ENCODE data around the gene DNMT3A. TPM values are rescaled to one million over a fixed set of nuclear protein-coding genes. Genes with fewer than 3 reads are reported as not detected.

Gene DNMT3A
- total and polyA plus RNA-seq, 2 of the 8 experiments (the other 6 are each of a cell fraction or from before 2014, with no cell fraction given): 33.6 to 178 TPM

GRCh38 chr2:25347846-25348245 is 6.1 kb upstream of the DNMT3A start:
- Histone ChIP-seq H4K91ac (replicated peaks; ENCODE audit: insufficient read length, low read length) (no peak overlapping the region), H4K20me1 (replicated peaks in 1 of 2; ENCODE audit: control insufficient read depth in 1 of 2, insufficient read depth in 2 of 2, low read length in 2 of 2) (no peaks in the 10 kb centered on the region), H3K9me3 (ENCODE audit: insufficient read depth in 2 of 2, low read depth in 1 of 2, low read length in 1 of 2) (no peaks in the 10 kb centered on the region), H3K9ac (replicated peaks in 1 of 4; ENCODE audit: extremely low read depth in 1 of 4, low read depth in 3 of 4, low read length in 3 of 4) (no peak overlapping the region), H3K36me3 (ENCODE audit: control insufficient read depth in 2 of 4, insufficient read depth in 4 of 4, low read length in 3 of 4) (no peaks in the 10 kb centered on the region), H2BK120ac (replicated peaks; ENCODE audit: low read depth, low read length) (no peak overlapping the region), H3K18ac (ENCODE audit: extremely low read depth, low read length) (no peak overlapping the region), H3K79me1 (ENCODE audit: low read depth, low read length) (no peaks in the 10 kb centered on the region), H4K8ac (ENCODE audit: extremely low read depth, insufficient read depth, low read length) (no peak overlapping the region), H2BK5ac (ENCODE audit: low read depth, low read length) (no peak overlapping the region), H2AK5ac (ENCODE audit: low read depth, low read length) (no peak overlapping the region), H3K4me1 (replicated peaks in 1 of 4; ENCODE audit: control insufficient read depth in 3 of 4, insufficient read depth in 4 of 4, low read length in 3 of 4) (peaks cover 0 to 6% (median under 1%) of the 10 kb centered on the region in 4 experiments; a peak in 2 of 7 replicates), H3K23me2 (ENCODE audit: low read depth, low read length) (no peaks in the 10 kb centered on the region), H3K14ac (ENCODE audit: insufficient read length) (no peak overlapping the region), H4K5ac (ENCODE audit: insufficient read length, low read depth, low read length) (no peak overlapping the region), H2BK12ac (ENCODE audit: low read depth, low read length) (no peak overlapping the region), H3K27me3 (replicated peaks in 1 of 4; ENCODE audit: control insufficient read depth in 3 of 4, extremely low read depth in 1 of 4, insufficient read depth in 3 of 4, low read length in 3 of 4) (peaks cover 0 to 10% (median 9%) of the 10 kb centered on the region in 4 experiments; a peak in 5 of 7 replicates), H3K4me2 (ENCODE audit: insufficient read depth in 1 of 2, low read depth in 2 of 2, low read length in 2 of 2) (no peak overlapping the region), H2BK20ac (ENCODE audit: low read length) (no peak overlapping the region), H3K27ac (ENCODE audit: low read depth, low read length) (no peak overlapping the region), H2AFZ (ENCODE audit: low read length) (no peak overlapping the region), H3K4me3 (ENCODE audit: extremely low read depth in 1 of 4, insufficient read depth in 2 of 4, low read depth in 3 of 4, low read length in 4 of 4) (no peak overlapping the region), H2BK15ac (ENCODE audit: low read length) (no peak overlapping the region), H3K56ac (replicated peaks; ENCODE audit: insufficient read length, low read depth, low read length) (no peak overlapping the region), H3K23ac (ENCODE audit: insufficient read length) (no peak overlapping the region), H3K4ac (replicated peaks; ENCODE audit: insufficient read length, low read depth, low read length) (no peak overlapping the region), H3K79me2 (ENCODE audit: control insufficient read depth in 1 of 2, insufficient read depth in 2 of 2, low read length in 2 of 2) (no peaks in the 10 kb centered on the region)
- DNase-seq (ENCODE audit: low read depth in 1 of 2, low spot score in 2 of 2) (no peak), FAIRE-seq (no peak)
- TF ChIP-seq TBP (IDR thresholded peaks at IDR 0.05; ENCODE audit: low read depth, low read length) (no peak), ATF2 (IDR thresholded peaks at IDR 0.05; ENCODE audit: low read length) (no peak), SP4 (IDR thresholded peaks at IDR 0.05; ENCODE audit: low read length) (no peak), RXRA (IDR thresholded peaks at IDR 0.05; ENCODE audit: insufficient read depth, low read depth, low read length) (no peak), CHD2 (IDR thresholded peaks at IDR 0.05; ENCODE audit: low read length) (no peak), CTBP2 (IDR thresholded peaks at IDR 0.05; ENCODE audit: borderline replicate concordance, insufficient read depth, insufficient read length, low read length) (no peak), SP1 (IDR thresholded peaks at IDR 0.05; ENCODE audit: low read depth, low read length) (no peak), KDM4A (IDR thresholded peaks at IDR 0.05; ENCODE audit: low read depth, low read length, severe bottlenecking) (no peak), RBBP5 (IDR thresholded peaks at IDR 0.05; ENCODE audit: borderline replicate concordance, low read depth, low read length) (no peak)
- CTCF ChIA-PET (ENCODE audit: partially characterized antibody): interaction anchor here (0.8 to 5.4 kb wide), 7 partner anchors 14 to 317 kb away, joined by 3 to 36 read pairs (median 5); no protein-coding TSS in a partner anchor
- POLR2A ChIA-PET (ENCODE audit: partially characterized antibody): interaction anchor here (1.0 kb wide), 1 partner anchor 46 kb away, joined by 3 read pairs; no protein-coding TSS in a partner anchor
- WGBS, 2 experiments (ENCODE audit: extremely low coverage in 1 of 2, insufficient coverage in 1 of 2, insufficient read length in 1 of 2, insufficient replicate concordance in 2 of 2, low coverage in 1 of 2, low lambda C conversion rate in 2 of 2, missing lambda C conversion rate in 1 of 2): 80% methylated on average over 2 of the region's 2 CpGs; no CpG with 5 or more reads in 1 of the 2 experiments
